PC-3 (cell line): ENCODE measurements around the gene PAOX. TPM values are rescaled to one million over a fixed set of nuclear protein-coding genes. Genes with fewer than 3 reads are reported as not detected.

Experiments
- ATAC-seq: fragments of 200-7000 bp; cut with Tn5 transposase; 2 replicates; pipeline ENCODE4 v1.9.1; 2020; ENCODE audit warnings: mild to moderate bottlenecking, moderate library complexity
- BruUV-seq: library from RNA; stranded (reverse); fragments of 400-500 nt; replicated peaks from 2 replicates; lab custom pipeline; 2021; lab: Mats Ljungman, UMichigan
- CTCF ChIA-PET: fragments of 300-600 bp; sonication (Branson Sonifier 250); formaldehyde crosslinking; loops from one replicate; lab custom pipeline; 2022; ENCODE audit warnings: antibody characterized with exemption; lab: Charles Lee
- POLR2A ChIA-PET: fragments of 300-600 bp; sonication (Branson Sonifier 250); formaldehyde crosslinking; loops from one replicate; lab custom pipeline; 2022; ENCODE audit warnings: antibody characterized with exemption; ENCODE audit not compliant: unreplicated experiment; lab: Charles Lee
- DNase-seq: peaks from one replicate; pipeline ENCODE4 v3.0.0-alpha.2; 2015
- H2AFZ ChIP-seq: fragments of 300-600 bp; sonication (generic); 2 replicates; pipeline ENCODE4 v1.6.0; 2016; ENCODE audit warnings: antibody characterized with exemption, low read length
- H3F3A ChIP-seq: fragments of 300-600 bp; sonication (generic); one replicate; pipeline ENCODE4 v1.6.0; 2017; ENCODE audit warnings: antibody characterized with exemption, low read length, control low read depth, mild to moderate bottlenecking; ENCODE audit not compliant: unreplicated experiment
- H3K27ac ChIP-seq: fragments of 300-600 bp; sonication (generic); 2 replicates; pipeline ENCODE4 v1.5.1; 2016; ENCODE audit warnings: mild to moderate bottlenecking, low read length
- H3K27me3 ChIP-seq: fragments of 300-600 bp; sonication (generic); 2 replicates; pipeline ENCODE4 v1.6.1; 2016; ENCODE audit warnings: low read length, mixed read lengths
- H3K36me3 ChIP-seq: fragments of 300-600 bp; sonication (generic); 2 replicates; pipeline ENCODE4 v1.6.1; 2016; ENCODE audit warnings: low read depth, mixed run types, low read length, mixed read lengths
- H3K4me1 ChIP-seq: fragments of 300-600 bp; sonication (generic); 2 replicates; pipeline ENCODE4 v1.5.1; 2016; ENCODE audit warnings: low read length; ENCODE audit not compliant: insufficient read depth
- H3K4me2 ChIP-seq: fragments of 300-600 bp; sonication (generic); 2 replicates; pipeline ENCODE4 v1.6.0; 2016; ENCODE audit warnings: low read length
- H3K4me3 ChIP-seq: fragments of 300-600 bp; sonication (generic); 2 replicates; pipeline ENCODE4 v1.5.1; 2016; ENCODE audit warnings: mild to moderate bottlenecking, low read length, mixed read lengths
- H3K79me2 ChIP-seq: fragments of 300-600 bp; sonication (generic); 2 replicates; pipeline ENCODE4 v1.6.1; 2017; ENCODE audit warnings: low read length, mixed read lengths
- H3K9ac ChIP-seq: fragments of 300-600 bp; sonication (generic); 2 replicates; pipeline ENCODE4 v1.6.0; 2016; ENCODE audit warnings: mild to moderate bottlenecking, low read length
- H3K9me2 ChIP-seq: fragments of 300-600 bp; sonication (generic); replicated peaks from 2 replicates; pipeline ENCODE4 v1.6.1; 2016; ENCODE audit warnings: mixed run types, low read length, mixed read lengths
- H3K9me3 ChIP-seq: fragments of 300-600 bp; sonication (generic); 2 replicates; pipeline ENCODE4 v1.6.1; 2016; ENCODE audit warnings: low read length, mixed read lengths
- H4K20me1 ChIP-seq: fragments of 300-600 bp; sonication (generic); 2 replicates; pipeline ENCODE4 v1.6.1; 2016; ENCODE audit warnings: low read length, mixed read lengths
- CTCF ChIP-seq: fragments of 300-600 bp; sonication (generic); conservative IDR thresholded peaks from 2 replicates; pipeline ENCODE4 v1.5.1; 2017; ENCODE audit warnings: antibody characterized with exemption, low read depth, mild to moderate bottlenecking, low read length
- EZH2 ChIP-seq: fragments of 300-600 bp; sonication (generic); IDR thresholded peaks from one replicate; pipeline ENCODE4 v1.6.1; 2017; ENCODE audit warnings: antibody characterized with exemption, mild to moderate bottlenecking, low read length; ENCODE audit not compliant: unreplicated experiment
- EZH2phosphoT487 ChIP-seq: fragments of 300-600 bp; sonication (generic); IDR thresholded peaks from 2 replicates; pipeline ENCODE4 v1.6.1; 2018; ENCODE audit warnings: mild to moderate bottlenecking, antibody characterized with exemption, low read length, borderline replicate concordance
- intact Hi-C: fragments of 100-400 bp; cut with micrococcal nuclease; formaldehyde crosslinking; loops from 2 replicates; pipeline ENCODE4 v1.9.0; 2023
- total RNA-seq: library from RNA; depleted of rRNA; stranded (reverse); fragments of >200 nt; gene quantifications from 2 replicates; pipeline ENCODE4 v1.2.3, GENCODE V29; 2014

PAOX gene
- total RNA-seq, 1 experiment from 2014 or later = 4.1 TPM

- intact Hi-C loops = no loop called here
- POLR2A ChIA-PET = interaction anchor here (0.6 kb wide), 1 partner anchor 31 kb away, joined by 3 read pairs; the partner anchor contains the start of gene PAOX
Observed at GRCh38 chr10:133347710-133348517, 31.1 kb upstream of the PAOX start.

GRCh38 chr10:133349160-133349568 lies 29.9 kb upstream of the PAOX start:
- POLR2A ChIA-PET = no interaction called here
- no peak for TF ChIP-seq EZH2phosphoT487

More at GRCh38 chr10:133347710-133348517, 31.1 kb upstream of the PAOX start:
- Histone ChIP-seq H3K36me3 (no peaks in the 10 kb centered on the region), H3K4me3 (no peak overlapping the region), H4K20me1 (no peaks in the 10 kb centered on the region), H3K4me2 (no peak overlapping the region), H3K9me3 (no peaks in the 10 kb centered on the region), H3K27ac (no peak overlapping the region), H3K79me2 (no peaks in the 10 kb centered on the region), H3K9me2 (no peaks in the 10 kb centered on the region), H3F3A (no peaks in the 10 kb centered on the region), H3K4me1 (peaks cover 5% of the 10 kb centered on the region; the same call in 1 of the 2 replicates), H2AFZ (no peak overlapping the region), H3K27me3 (no peaks in the 10 kb centered on the region), H3K9ac (no peak overlapping the region)
- CTCF ChIA-PET = no interaction called here
- no TSS peak for BruUV-seq
- DNase-seq = no peak
- no peak for ATAC-seq
- no peak for TF ChIP-seq CTCF

GRCh38 chr10:133349577-133350011 lies 29.5 kb upstream of the PAOX start:
- no peak for DNase-seq
- no peaks in the 10 kb centered on the region for H3K79me2 ChIP-seq
- no peak overlapping the region for H3K9ac ChIP-seq
- H3K4me3 ChIP-seq = no peak overlapping the region
- no peaks in the 10 kb centered on the region for H3K4me1 ChIP-seq
- ChIA-PET CTCF (no interaction called here), POLR2A (no interaction called here)
- H3K27ac ChIP-seq = no peak overlapping the region
- no peaks in the 10 kb centered on the region for H3F3A ChIP-seq
- H3K36me3 ChIP-seq = no peaks in the 10 kb centered on the region
- no peaks in the 10 kb centered on the region for H3K9me3 ChIP-seq
- no peak overlapping the region for H2AFZ ChIP-seq
- BruUV-seq = no TSS peak
- ATAC-seq = no peak
- intact Hi-C loops = no loop called here
- H3K27me3 ChIP-seq = no peaks in the 10 kb centered on the region
- H3K4me2 ChIP-seq = no peak overlapping the region
- no peaks in the 10 kb centered on the region for H3K9me2 ChIP-seq
- H4K20me1 ChIP-seq = no peaks in the 10 kb centered on the region
- TF ChIP-seq CTCF = no peak
- no peak for TF ChIP-seq EZH2
- no peak for TF ChIP-seq EZH2phosphoT487

More at GRCh38 chr10:133349160-133349568, 29.9 kb upstream of the PAOX start:
- H2AFZ ChIP-seq = no peak overlapping the region
- H3K4me3 ChIP-seq = no peak overlapping the region
- H3K9me2 ChIP-seq = no peaks in the 10 kb centered on the region
- H3K9me3 ChIP-seq = no peaks in the 10 kb centered on the region
- no peaks in the 10 kb centered on the region for H3K36me3 ChIP-seq
- H3K4me1 ChIP-seq = no peaks in the 10 kb centered on the region
- CTCF ChIA-PET = no interaction called here
- no peak overlapping the region for H3K9ac ChIP-seq
- H3K79me2 ChIP-seq = no peaks in the 10 kb centered on the region
- H3K27me3 ChIP-seq = no peaks in the 10 kb centered on the region
- H4K20me1 ChIP-seq = no peaks in the 10 kb centered on the region
- no TSS peak for BruUV-seq
- H3K4me2 ChIP-seq = no peak overlapping the region
- no peak for ATAC-seq
- intact Hi-C loops = no loop called here
- no peak for DNase-seq
- H3F3A ChIP-seq = no peaks in the 10 kb centered on the region
- H3K27ac ChIP-seq = no peak overlapping the region
